Measurements from ENCODE around the gene AGAP6.

- TF ChIP-seq YY1 (IDR thresholded peaks at IDR 0.05; ENCODE audit: insufficient read depth, insufficient read length) = no peak
- TF ChIP-seq ZNF274 (IDR thresholded peaks at IDR 0.05; ENCODE audit: low read depth, low read length) = no peak
- no peak for TF ChIP-seq SUZ12 (IDR thresholded peaks at IDR 0.05; ENCODE audit: extremely low read depth, insufficient read depth, insufficient read length)
Observed at GRCh38 chr10:50033481-50033880, 45.3 kb downstream of the AGAP6 start.

Measured in NT2/D1 (cell line).